Measurements from ENCODE around the gene MDP1. TPM values are rescaled to one million over a fixed set of nuclear protein-coding genes. Genes with fewer than 3 reads are reported as not detected.
"Not testable (repeated sequence)": the region's sequence is repeated elsewhere in the genome, so short reads cannot be mapped to it uniquely, and the experiment has no call there.

The MDP1 gene
- total and polyA plus RNA-seq, 2 of the 8 experiments (the other 6 are each of a cell fraction or from before 2014, with no cell fraction given), result 17.7 to 32.2 TPM

DNA sequence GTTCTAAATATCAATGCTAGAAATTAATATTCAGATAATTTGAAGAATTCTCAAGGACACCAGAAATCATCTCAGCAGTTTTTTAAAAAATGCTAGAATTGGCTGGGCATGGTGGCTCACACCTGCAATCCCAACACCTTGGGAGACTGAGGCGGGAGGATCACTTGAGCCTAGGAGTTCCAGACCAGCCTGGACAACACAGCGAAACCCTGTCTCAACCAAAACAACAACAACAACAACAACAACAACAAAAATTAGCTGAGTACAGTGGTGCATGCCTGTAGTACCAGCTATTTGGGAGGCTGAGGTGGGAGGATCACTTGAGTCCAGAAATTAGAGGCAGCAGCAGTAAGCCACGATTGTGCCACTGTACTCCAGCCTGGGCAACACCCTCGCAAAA is 3.2 kb upstream of the MDP1 start (continued):
- TF ChIP-seq FOSL1 (IDR thresholded peaks at IDR 0.05; ENCODE audit: insufficient read depth, low read depth, low read length) (no peak), SRF (IDR thresholded peaks at IDR 0.05; ENCODE audit: low read depth, low read length) (no peak), JUN (IDR thresholded peaks at IDR 0.05; ENCODE audit: low read depth, low read length) (no peak), CEBPB (IDR thresholded peaks at IDR 0.05; ENCODE audit: low read depth, low read length) (no peak), JUND (IDR thresholded peaks at IDR 0.05; ENCODE audit: low read length) (no peak), RNF2 (IDR thresholded peaks at IDR 0.05; ENCODE audit: borderline replicate concordance, low read depth, low read length, missing control alignments, poor library complexity, severe bottlenecking) (no peak)

DNA sequence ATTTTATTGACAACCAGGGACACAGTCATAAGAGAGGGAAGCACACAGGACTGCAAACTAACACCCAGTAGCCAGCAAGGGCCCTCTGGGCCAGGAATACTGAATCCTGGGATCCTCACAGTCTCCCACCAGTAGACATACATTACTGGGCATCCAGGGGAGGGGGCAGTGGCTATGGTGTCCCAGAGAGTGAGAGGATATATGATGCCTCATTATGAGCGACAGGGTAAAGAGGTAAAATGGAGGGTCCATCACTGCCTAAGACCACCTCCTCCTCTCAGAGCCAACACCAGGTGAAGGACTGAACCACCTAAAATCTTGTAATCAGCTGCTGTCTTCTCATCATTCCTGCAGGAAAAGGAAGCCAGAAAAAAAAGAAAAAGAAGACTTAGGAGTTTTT is 1.0 kb upstream of the MDP1 start:
- not testable (repeated sequence) for H4K5ac ChIP-seq (ENCODE audit: insufficient read length, low read depth, low read length); H2BK5ac ChIP-seq (ENCODE audit: low read depth, low read length); H4K20me1 ChIP-seq (replicated peaks in 1 of 2; ENCODE audit: control insufficient read depth in 1 of 2, insufficient read depth in 2 of 2, low read length in 2 of 2); H2BK15ac ChIP-seq (ENCODE audit: low read length); H3K14ac ChIP-seq (ENCODE audit: insufficient read length); H2BK20ac ChIP-seq (ENCODE audit: low read length); H2AK5ac ChIP-seq (ENCODE audit: low read depth, low read length); DNase-seq (ENCODE audit: low read depth in 1 of 2, low spot score in 2 of 2); H3K4me2 ChIP-seq (ENCODE audit: insufficient read depth in 1 of 2, low read depth in 2 of 2, low read length in 2 of 2); H2BK12ac ChIP-seq (ENCODE audit: low read depth, low read length); H3K27ac ChIP-seq (ENCODE audit: low read depth, low read length); H3K23me2 ChIP-seq (ENCODE audit: low read depth, low read length); H3K4me3 ChIP-seq (ENCODE audit: extremely low read depth in 1 of 4, insufficient read depth in 2 of 4, low read depth in 3 of 4, low read length in 4 of 4); FAIRE-seq; H3K4me1 ChIP-seq (replicated peaks in 1 of 4; ENCODE audit: control insufficient read depth in 3 of 4, insufficient read depth in 4 of 4, low read length in 3 of 4); H4K91ac ChIP-seq (replicated peaks; ENCODE audit: insufficient read length, low read length); H4K8ac ChIP-seq (ENCODE audit: extremely low read depth, insufficient read depth, low read length); H2AFZ ChIP-seq (ENCODE audit: low read length); H3K36me3 ChIP-seq (ENCODE audit: control insufficient read depth in 2 of 4, insufficient read depth in 4 of 4, low read length in 3 of 4); H3K9ac ChIP-seq (replicated peaks in 1 of 4; ENCODE audit: extremely low read depth in 1 of 4, low read depth in 3 of 4, low read length in 3 of 4); H3K79me1 ChIP-seq (ENCODE audit: low read depth, low read length); H2BK120ac ChIP-seq (replicated peaks; ENCODE audit: low read depth, low read length); H3K9me3 ChIP-seq (ENCODE audit: insufficient read depth in 2 of 2, low read depth in 1 of 2, low read length in 1 of 2); H3K56ac ChIP-seq (replicated peaks; ENCODE audit: insufficient read length, low read depth, low read length); H3K18ac ChIP-seq (ENCODE audit: extremely low read depth, low read length); H3K23ac ChIP-seq (ENCODE audit: insufficient read length); H3K27me3 ChIP-seq (replicated peaks in 1 of 4; ENCODE audit: control insufficient read depth in 3 of 4, extremely low read depth in 1 of 4, insufficient read depth in 3 of 4, low read length in 3 of 4); H3K4ac ChIP-seq (replicated peaks; ENCODE audit: insufficient read length, low read depth, low read length)
- WGBS, 2 experiments (ENCODE audit: extremely low coverage in 1 of 2, insufficient coverage in 1 of 2, insufficient read length in 1 of 2, insufficient replicate concordance in 2 of 2, low coverage in 1 of 2, low lambda C conversion rate in 2 of 2, missing lambda C conversion rate in 1 of 2), result 92% methylated on average over 1 of the region's 1 CpG; no CpG with 5 or more reads in 1 of the 2 experiments
- H3K79me2 ChIP-seq (ENCODE audit: control insufficient read depth in 1 of 2, insufficient read depth in 2 of 2, low read length in 2 of 2), result peaks cover 0 to 14% of the 10 kb centered on the region in 2 experiments; a peak in 2 of 4 replicates
- CTCF ChIA-PET (ENCODE audit: partially characterized antibody), result interaction anchor here (0.8 to 2.1 kb wide), 6 partner anchors 9 to 81 kb away, joined by 3 to 6 read pairs (median 3); no protein-coding TSS in a partner anchor
- POLR2A ChIA-PET (ENCODE audit: partially characterized antibody), result interaction anchor here (1.4 to 3.3 kb wide), 4 partner anchors 11 to 54 kb away, joined by 5 to 13 read pairs (median 10); partner anchors contain the start of genes RABGGTA and TINF2

All from H1 (cell line).